GM18511 (cell line): ENCODE data around the gene NLRC5.

Experiments
- ATAC-seq: cut with Tn5 transposase; IDR thresholded peaks from one replicate; pipeline ENCODE4 v1.9.1; 2021; ENCODE audit warnings: mild to moderate bottlenecking, moderate library complexity; ENCODE audit not compliant: unreplicated experiment

Gene NLRC5

DNA sequence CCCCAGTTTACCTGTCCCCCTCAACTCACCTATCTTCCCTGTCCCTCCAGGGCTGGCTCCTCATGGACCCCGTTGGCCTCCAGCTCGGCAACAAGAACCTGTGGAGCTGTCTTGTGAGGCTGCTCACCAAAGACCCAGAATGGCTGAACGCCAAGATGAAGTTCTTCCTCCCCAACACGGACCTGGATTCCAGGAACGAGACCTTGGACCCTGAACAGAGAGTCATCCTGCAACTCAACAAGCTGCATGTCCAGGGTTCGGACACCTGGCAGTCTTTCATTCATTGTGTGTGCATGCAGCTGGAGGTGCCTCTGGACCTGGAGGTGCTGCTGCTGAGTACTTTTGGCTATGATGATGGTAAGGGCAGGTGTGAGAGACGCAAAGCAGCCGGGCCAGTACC, 31.3 kb downstream of the NLRC5 start:
- ATAC-seq = no peak

- no peak for ATAC-seq
These were observed 32.4 kb downstream of the NLRC5 start for GRCh38 chr16:57021757-57022156.

GRCh38 chr16:57022445-57022844, 33.1 kb downstream of the NLRC5 start:
- ATAC-seq = no peak

DNA sequence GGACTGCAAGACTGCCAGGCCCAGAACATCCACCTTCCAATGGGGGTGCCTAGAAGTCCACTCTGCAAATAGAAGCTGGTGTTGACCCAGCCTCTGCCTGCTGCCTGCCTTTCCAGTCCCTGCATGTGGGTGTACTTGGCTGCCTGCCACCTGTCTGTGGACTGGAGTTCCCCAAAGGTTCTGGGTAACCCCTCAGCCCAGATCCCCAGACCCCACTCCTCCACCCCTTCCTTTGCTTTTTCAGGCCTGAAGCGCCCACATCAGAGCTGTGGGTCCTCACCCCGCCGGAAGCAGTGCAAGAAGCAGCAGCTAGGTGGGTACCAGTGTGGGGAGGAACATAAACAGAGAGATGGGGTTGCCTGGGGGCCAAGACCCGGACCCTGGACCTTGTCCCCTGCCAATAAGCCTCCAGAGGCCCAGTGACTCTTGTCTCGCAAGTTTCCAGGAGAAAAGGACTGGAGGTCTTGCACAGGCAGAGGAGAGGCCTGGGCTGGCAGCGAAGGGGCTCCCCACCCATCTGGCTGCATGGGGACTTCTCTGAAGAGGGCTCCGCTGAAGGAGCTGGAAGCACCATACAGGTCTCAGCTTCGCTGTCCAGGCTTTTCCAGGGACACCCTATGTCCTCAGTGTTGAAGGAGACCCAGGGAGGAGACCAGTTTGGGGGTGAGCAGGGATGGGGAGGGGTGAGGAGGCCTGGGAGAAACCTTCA, 34.3 kb downstream of the NLRC5 start:
- no peak for ATAC-seq

GRCh38 chr16:57024894-57025680, 35.7 kb downstream of the NLRC5 start:
- ATAC-seq = no peak

DNA sequence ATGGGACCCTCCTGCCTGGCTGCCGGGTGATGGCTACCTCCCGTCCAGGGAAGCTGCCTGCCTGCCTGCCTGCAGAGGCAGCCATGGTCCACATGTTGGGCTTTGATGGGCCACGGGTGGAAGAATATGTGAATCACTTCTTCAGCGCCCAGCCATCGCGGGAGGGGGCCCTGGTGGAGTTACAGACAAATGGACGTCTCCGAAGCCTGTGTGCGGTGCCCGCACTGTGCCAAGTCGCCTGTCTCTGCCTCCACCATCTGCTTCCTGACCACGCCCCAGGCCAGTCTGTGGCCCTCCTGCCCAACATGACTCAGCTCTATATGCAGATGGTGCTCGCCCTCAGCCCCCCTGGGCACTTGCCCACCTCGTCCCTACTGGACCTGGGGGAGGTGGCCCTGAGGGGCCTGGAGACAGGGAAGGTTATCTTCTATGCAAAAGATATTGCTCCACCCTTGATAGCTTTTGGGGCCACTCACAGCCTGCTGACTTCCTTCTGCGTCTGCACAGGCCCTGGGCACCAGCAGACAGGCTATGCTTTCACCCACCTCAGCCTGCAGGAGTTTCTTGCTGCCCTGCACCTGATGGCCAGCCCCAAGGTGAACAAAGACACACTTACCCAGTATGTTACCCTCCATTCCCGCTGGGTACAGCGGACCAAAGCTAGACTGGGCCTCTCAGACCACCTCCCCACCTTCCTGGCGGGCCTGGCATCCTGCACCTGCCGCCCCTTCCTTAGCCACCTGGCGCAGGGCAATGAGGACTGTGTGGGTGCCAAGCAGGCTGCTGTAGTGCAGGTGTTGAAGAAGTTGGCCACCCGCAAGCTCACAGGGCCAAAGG, 36.8 kb downstream of the NLRC5 start:
- no peak for ATAC-seq

DNA sequence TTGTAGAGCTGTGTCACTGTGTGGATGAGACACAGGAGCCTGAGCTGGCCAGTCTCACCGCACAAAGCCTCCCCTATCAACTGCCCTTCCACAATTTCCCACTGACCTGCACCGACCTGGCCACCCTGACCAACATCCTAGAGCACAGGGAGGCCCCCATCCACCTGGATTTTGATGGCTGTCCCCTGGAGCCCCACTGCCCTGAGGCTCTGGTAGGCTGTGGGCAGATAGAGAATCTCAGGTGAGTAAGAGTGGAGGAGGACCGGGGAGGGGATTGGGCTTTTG, 37.4 kb downstream of the NLRC5 start:
- no peak for ATAC-seq

- no peak for ATAC-seq
These were observed 37.7 kb downstream of the NLRC5 start for GRCh38 chr16:57027067-57027466.

- ATAC-seq = no peak
These were observed 38.7 kb downstream of the NLRC5 start for GRCh38 chr16:57028086-57028485.

- no peak for ATAC-seq
These were observed 40.1 kb downstream of the NLRC5 start for GRCh38 chr16:57029161-57030160.

DNA sequence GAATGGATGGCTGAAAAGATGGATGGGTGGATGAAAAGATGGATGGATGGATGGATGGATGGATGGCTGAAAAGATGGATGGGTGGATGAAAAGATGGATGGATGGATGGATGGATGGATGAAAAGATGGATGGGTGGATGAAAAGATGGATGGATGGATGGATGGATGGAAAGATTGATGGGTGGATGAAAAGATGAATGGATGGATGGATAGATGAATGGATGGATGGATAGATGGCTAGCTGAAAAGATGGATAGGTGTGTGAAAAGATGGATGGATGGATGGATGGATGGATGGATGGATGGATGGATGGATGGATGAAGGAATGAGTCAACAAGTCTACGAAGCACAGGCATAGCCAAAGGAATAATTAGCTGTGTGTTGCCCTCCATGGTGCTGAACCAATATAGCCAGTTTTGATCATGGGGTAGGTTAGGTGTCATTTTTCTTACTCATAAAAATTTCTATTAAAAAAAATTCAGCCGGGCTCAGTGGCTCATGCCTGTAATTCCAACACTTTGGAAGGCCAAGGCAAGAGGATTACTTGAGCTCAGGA, 41.1 kb downstream of the NLRC5 start:
- no peak for ATAC-seq

GRCh38 chr16:57031156-57031555, 41.8 kb downstream of the NLRC5 start:
- no peak for ATAC-seq

DNA sequence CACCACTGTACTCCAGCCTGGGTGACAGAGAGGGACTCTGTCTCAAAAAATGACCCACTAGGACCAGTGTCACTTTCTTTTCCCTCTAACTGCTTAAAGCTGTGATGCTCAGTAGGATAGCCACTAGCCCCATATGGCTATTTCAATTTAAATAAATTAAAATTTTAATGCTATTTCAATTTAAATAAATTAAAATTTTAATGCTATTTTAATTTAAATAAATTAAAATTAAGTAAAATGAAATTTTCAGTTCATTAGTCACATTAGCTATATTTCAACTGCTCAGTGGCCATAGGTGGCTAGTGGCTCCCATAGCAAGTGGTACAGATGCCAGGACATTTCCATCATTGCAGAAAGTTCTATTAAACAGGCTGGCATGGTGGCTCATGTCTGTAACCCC, 43.0 kb downstream of the NLRC5 start:
- ATAC-seq = no peak

GRCh38 chr16:57032931-57033330, 43.6 kb downstream of the NLRC5 start:
- ATAC-seq = no peak

DNA sequence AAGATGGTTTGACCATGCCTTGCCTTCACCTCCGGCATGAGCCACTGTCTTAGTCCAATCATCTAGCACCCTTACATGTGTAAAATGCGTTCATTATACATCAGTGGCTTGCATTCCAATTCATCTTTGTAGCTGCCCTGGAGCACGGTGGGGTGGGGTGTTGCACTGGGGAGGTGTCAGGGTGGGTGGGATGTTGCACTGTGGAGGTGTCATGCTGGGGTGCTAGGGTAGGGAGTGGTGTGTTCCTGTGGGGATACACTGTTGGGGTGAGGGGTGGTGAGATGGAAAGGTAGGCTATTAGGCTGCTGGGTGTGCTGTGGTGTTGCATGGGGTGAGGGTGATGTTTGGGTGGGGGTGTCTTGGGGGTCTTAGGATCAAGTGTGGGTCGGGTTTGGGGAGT, 47.0 kb downstream of the NLRC5 start:
- ATAC-seq = no peak

DNA sequence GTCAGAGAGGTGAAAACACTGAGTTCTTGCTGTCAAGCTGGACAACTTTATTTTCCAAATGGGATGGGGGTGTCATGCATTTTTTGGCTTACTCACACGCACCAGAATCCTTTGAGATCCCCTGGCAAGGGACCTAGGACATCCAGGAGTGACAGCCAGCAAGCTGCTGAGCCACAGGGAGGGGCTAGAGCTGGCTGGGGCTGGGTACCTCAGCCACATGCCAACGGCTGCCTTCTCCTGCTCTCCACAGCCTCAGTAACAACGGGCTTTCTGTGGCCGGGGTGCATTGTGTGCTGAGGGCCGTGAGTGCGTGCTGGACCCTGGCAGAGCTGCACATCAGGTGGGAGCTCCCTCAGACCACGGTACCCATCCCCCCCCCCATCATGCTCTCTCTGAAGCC, 47.6 kb downstream of the NLRC5 start:
- ATAC-seq = no peak

GRCh38 chr16:57038166-57038565, 48.8 kb downstream of the NLRC5 start:
- no peak for ATAC-seq

- ATAC-seq = no peak
These were observed 49.9 kb downstream of the NLRC5 start for GRCh38 chr16:57039148-57039812.

GRCh38 chr16:57041182-57042156, 52.1 kb downstream of the NLRC5 start:
- peak; percentile 45 for ATAC-seq
